ENCODE results near the gene ZBTB7C. TPM values are rescaled to one million over a fixed set of nuclear protein-coding genes. Genes with fewer than 3 reads are reported as not detected.

ZBTB7C gene
- total RNA-seq, 2 experiments from 2014 or later: not detected

- H3K9me3 Mint-ChIP-seq: no peaks in the 10 kb centered on the region
- ChIA-PET CTCF (no interaction called here), POLR2A (no interaction called here)
- no peaks in the 10 kb centered on the region for H3K36me3 Mint-ChIP-seq (ENCODE audit: low read depth)
- no peak overlapping the region for H3K27ac Mint-ChIP-seq
- H3K27me3 Mint-ChIP-seq: peaks cover 10% of the 10 kb centered on the region
- ATAC-seq (no peak), DNase-seq (no peak)
- intact Hi-C loops (cut with micrococcal nuclease): no loop called here
- no peak overlapping the region for H3K4me3 Mint-ChIP-seq
- TF ChIP-seq CTCF (IDR thresholded peaks at IDR 0.05): no peak
- H3K4me1 Mint-ChIP-seq (ENCODE audit: low read depth): peaks cover 3% of the 10 kb centered on the region
These were observed 74.3 kb downstream of the ZBTB7C start for GRCh38 chr18:48334845-48335244.

- peaks cover 3% of the 10 kb centered on the region for H3K4me1 Mint-ChIP-seq (ENCODE audit: low read depth)
- no peaks in the 10 kb centered on the region for H3K36me3 Mint-ChIP-seq (ENCODE audit: low read depth)
- intact Hi-C loops (cut with micrococcal nuclease): no loop called here
- peaks cover 10% of the 10 kb centered on the region for H3K27me3 Mint-ChIP-seq
- no peak overlapping the region for H3K27ac Mint-ChIP-seq
- no peak for ATAC-seq
- no peak for TF ChIP-seq CTCF (IDR thresholded peaks at IDR 0.05)
- H3K4me3 Mint-ChIP-seq: no peak overlapping the region
- DNase-seq: no peak
- CTCF ChIA-PET: no interaction called here
- POLR2A ChIA-PET: interaction anchor here (0.6 kb wide), 1 partner anchor 94 kb away, joined by 3 read pairs; no protein-coding TSS in a partner anchor
- no peaks in the 10 kb centered on the region for H3K9me3 Mint-ChIP-seq
These were observed 75.6 kb downstream of the ZBTB7C start for GRCh38 chr18:48333563-48333962.

DNA sequence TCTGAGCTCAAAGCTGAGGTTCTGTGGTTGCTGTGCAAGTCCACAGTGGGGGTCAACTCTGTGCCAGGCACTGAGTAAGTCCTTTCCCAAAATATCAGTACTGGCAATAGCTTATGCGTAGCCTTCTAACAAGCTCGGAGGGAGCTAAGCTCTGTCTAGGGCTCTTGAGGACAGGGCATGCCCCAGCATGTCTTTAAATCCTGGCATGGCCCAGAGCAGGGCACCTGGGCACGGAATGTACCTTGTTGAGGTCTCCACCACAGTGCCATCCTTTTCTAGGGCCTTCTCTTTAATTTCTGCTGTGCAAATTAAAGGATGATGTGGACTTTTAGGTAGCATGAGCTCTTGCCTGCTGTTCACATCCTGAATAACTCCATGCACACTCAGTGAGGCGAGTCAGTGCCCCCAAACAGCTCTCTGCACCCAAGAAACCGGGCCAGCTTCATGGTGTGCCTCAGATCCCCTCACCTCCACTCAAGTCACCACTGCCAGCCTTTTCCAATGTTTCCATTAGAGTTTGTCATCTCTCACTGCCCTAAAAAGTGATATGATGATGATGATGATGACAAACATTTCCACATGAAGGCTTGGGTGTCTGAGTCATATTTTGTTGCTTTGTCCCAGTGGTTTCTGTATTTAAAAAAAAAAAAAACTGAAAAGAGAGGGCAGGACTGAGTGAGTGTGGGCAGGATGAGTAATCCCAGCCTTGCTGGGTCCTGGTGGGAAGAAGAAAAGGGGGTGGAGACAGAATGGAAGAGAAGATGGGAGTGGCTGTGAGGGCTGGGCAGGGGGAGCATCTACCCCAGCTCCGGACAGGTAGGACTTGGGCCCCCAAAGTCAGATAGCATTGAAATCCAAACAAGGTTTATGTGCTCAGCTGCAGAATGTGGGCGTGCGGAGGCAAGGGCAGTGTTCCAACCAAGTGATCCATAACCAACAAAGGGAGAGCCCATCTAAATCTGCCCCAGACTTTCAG lies 78.9 kb downstream of the ZBTB7C start:
- intact Hi-C loops (cut with micrococcal nuclease): no loop called here
- Mint-ChIP-seq H3K36me3 (ENCODE audit: low read depth) (no peaks in the 10 kb centered on the region), H3K27ac (no peak overlapping the region), H3K27me3 (peaks cover 10% of the 10 kb centered on the region), H3K4me1 (ENCODE audit: low read depth) (peaks cover 3% of the 10 kb centered on the region), H3K9me3 (no peaks in the 10 kb centered on the region), H3K4me3 (no peak overlapping the region)
- POLR2A ChIA-PET: interaction anchor here (0.7 kb wide), 1 partner anchor 9 kb away, joined by 4 read pairs; no protein-coding TSS in a partner anchor
- ATAC-seq: no peak
- TF ChIP-seq CTCF (IDR thresholded peaks at IDR 0.05): no peak
- no peak for DNase-seq
- CTCF ChIA-PET: no interaction called here

DNA sequence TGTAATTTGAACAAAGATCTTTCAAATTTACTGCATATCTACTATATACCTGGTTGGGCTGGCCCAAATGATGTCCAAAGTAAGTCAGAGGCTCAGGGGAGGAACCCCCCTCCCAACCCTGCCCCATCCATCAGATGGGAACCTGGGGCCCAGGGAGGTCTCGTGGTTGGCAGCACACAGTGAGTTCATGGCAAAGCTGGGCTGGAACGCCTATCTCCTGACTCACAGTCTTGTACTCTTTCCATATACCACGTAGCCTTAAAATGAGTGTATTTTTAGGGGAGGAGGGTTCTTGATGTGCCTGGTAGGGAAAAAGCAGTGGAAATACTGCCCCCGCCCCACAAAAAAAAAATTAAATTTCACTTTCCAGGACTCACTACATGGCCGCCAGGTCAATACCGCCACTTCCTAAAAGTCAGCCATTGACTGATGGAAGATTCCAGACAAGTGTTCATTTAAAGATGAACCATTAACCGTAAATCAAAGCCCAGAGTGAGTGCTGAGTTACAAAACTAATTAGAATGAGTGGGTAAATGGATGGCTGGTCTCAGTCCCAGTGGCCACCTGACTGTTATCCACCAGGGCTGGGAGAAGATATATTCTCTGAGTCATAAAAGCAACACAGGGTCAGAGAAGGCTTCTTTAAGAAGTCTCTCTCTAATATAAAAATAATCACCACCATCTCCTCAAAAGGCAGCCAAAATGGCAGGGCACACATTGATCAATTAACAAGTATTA lies 80.5 kb downstream of the ZBTB7C start:
- DNase-seq: no peak
- CTCF ChIA-PET: no interaction called here
- no peak for ATAC-seq
- Mint-ChIP-seq H3K36me3 (ENCODE audit: low read depth) (no peaks in the 10 kb centered on the region), H3K4me3 (no peak overlapping the region), H3K27ac (no peak overlapping the region), H3K4me1 (ENCODE audit: low read depth) (peaks cover 3% of the 10 kb centered on the region), H3K27me3 (peaks cover 9% of the 10 kb centered on the region), H3K9me3 (no peaks in the 10 kb centered on the region)
- TF ChIP-seq CTCF (IDR thresholded peaks at IDR 0.05): no peak
- POLR2A ChIA-PET: no interaction called here
- intact Hi-C loops (cut with micrococcal nuclease): no loop called here

All from activated CD8-positive, alpha-beta T cell treated with anti-CD3 and anti-CD28 coated beads for 36 hours (primary cell).